Iris pigment epithelial cell (primary cell): ENCODE measurements around the gene PLEKHO2.
"Not testable (repeated sequence)": the region's sequence is repeated elsewhere in the genome, so short reads cannot be mapped to it uniquely, and the experiment has no call there.

Experiments
- DNase-seq: peaks from one replicate; pipeline ENCODE4 v3.0.0-alpha.2; 2011; ENCODE audit warnings: low read depth

The PLEKHO2 gene, protein sequence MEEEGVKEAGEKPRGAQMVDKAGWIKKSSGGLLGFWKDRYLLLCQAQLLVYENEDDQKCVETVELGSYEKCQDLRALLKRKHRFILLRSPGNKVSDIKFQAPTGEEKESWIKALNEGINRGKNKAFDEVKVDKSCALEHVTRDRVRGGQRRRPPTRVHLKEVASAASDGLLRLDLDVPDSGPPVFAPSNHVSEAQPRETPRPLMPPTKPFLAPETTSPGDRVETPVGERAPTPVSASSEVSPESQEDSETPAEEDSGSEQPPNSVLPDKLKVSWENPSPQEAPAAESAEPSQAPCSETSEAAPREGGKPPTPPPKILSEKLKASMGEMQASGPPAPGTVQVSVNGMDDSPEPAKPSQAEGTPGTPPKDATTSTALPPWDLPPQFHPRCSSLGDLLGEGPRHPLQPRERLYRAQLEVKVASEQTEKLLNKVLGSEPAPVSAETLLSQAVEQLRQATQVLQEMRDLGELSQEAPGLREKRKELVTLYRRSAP

DNA sequence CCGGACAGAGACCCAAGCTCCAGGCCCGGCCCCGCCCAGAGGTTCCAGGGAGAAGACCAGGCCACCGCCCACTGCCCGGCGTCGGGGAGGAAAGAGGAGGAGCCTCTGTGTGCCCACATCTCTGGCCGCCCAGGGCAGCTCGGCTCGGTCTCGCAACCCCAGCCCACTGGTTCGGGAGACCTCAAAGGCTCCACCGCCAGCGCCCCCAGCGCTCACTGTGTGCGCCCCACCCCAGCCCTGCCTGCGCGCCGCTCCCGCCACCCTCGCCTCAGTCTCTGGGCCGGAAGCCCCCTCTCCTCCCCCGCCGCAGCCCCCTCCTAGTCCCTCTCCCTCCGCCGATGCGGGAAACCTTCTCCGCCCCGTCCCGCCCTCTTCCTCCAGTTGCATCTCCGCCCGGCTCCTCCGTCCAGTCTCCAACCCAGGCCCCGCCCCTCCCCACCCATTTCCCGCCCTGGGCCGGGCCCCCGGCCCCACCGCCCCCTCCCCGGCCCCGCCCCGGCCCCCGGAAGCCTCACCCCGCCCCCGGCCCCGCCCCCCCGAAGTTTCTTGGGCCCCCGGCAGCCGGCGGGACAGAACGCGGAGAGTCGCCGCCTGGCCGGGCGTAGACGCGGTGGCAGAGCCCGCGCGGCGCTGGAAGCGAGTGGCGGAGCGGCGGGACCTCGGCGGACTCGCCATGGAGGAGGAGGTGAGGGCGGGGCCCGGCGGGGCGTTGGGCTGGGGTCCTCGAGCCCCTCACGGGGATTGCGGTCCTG lies at the start of gene PLEKHO2:
Gene PLEKHO2 (plus strand): TSS at position 572 of the 752 bp plus-strand sequence. CDS start 102 bp downstream, at position 674.
- DNase-seq: peak; percentile 93

DNA sequence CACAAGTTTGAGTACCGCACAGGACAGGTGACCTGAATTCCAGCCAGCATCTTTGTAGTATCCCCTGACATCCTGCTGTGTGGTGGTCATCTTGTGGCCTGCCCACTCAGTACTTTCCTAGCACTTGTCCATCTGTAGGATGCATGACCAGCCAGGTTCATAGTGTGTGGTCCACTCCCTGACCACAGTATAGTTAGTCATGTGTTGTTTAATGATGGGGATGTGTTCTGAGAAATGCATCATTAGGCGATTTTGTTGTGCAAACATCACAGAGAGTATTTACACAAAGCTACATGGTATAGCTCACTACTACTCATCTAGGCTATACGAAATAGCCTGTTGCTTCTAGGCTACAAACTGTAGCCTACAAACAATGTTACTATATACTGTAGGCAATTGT lies 49.4 kb upstream of the PLEKHO2 start:
- no peak for DNase-seq

DNA sequence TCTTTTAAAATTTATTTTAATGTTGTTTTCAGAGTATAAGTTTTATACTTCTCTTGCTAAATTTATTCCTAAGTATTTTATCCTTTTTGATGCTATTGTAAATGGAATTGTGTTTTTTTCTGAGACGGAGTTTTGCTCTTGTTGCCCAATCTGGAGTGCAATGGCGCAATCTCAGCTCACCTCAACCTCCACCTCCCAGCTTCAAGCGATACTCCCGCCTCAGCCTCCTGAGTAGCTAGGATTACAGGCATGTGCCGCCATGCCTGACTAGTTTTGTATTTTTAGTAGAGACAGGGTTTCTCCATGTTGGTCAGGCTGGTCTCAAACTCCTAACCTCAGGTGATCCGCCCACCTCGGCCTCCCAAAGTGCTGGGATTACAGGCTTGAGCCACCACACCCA lies 46.4 kb upstream of the PLEKHO2 start:
- DNase-seq: not testable (repeated sequence)

DNA sequence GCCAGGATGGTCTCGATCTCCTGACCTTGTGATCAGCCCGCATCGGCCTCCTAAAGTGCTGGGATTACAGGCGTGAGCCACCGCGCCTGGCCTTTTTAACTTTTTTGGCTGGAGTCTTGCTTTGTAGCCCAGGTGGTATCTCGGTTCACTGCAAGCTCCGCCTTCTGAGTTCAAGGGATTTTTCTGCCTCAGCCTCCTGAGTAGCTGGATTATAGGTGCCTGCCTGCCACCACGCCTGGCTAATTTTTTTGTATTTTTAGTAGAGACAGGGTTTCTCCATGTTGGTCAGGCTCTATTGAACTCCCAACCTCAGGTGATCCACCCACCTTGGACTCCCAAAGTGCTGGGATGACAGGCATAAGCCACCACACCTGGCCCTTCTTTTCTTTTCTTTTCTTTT lies 45.8 kb upstream of the PLEKHO2 start:
- DNase-seq: not testable (repeated sequence)

DNA sequence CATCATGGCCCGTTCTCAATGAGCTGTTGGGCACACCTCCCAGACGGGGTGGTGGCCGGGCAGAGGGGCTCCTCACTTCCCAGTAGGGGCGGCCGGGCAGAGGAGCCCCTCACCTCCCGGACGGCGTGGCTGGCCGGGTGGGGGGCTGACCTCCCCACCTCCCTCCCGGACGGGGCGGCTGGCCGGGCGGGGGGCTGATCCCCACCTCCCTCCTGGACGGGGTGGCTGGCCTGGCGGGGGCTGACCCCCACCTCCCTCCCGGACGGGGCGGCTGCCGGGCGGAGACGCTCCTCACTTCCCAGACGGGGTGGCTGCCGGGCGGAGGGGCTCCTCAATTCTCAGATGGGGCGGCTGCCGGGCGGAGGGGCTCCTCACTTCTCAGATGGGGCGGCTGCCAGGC lies 42.8 kb upstream of the PLEKHO2 start:
- DNase-seq: not testable (repeated sequence)

DNA sequence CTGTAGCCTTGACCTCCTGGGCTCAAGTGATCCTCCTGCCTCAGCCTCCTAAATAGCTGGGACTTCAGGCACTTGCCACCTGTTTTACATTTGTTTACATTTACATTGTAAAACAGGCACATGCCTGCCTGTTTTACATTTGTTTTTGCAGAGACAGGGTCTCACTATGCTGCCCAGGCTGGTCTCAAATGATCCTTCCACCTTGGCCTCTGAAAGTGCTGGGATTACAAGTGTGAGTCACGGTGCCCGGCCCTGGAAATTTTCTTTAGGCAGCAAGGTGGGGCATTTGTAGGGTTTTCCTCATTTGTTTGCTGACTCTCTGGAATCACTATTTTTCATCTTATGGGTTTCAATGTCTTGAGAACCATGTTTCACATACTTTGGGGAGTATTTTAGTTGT lies 41.2 kb upstream of the PLEKHO2 start:
- DNase-seq: no peak

DNA sequence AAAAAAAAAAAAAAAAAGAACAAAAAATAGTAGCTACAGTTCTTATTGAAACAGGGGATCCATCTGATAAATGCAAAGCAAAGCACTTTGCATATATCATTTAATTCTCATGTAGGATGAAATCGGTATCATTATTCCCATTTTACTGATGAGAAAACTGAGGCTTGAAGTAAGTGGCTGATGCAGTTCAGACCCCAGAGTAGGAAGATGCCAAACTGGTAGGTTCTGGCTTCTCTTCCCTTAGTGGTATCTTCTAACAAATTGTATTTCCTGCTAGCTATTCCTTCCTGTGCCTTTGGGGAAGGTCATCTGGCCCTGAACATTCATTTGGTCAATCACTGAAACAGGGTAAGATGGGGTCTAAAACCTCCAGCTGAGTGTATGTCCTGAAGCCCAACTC lies 38.2 kb upstream of the PLEKHO2 start:
- DNase-seq: no peak

DNA sequence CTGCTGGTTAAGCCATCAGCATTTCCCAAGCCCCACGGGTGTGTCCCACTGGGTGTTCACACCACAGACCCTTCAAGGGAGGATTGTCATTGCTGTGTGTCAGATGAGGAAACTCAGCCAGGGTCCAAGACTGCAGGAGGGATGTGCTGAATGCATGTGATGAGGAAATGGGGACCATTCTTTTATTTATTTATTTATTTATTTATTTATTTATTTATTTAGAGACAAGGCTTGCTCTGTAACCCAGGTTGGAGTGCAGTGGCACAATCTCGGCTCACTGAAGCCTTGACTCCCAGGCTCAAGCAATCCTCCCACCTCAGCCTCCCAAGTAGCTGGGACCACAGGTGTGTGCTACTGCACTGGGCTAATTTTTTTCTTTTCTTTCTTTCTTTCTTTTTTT lies 37.1 kb upstream of the PLEKHO2 start:
- no peak for DNase-seq

DNA sequence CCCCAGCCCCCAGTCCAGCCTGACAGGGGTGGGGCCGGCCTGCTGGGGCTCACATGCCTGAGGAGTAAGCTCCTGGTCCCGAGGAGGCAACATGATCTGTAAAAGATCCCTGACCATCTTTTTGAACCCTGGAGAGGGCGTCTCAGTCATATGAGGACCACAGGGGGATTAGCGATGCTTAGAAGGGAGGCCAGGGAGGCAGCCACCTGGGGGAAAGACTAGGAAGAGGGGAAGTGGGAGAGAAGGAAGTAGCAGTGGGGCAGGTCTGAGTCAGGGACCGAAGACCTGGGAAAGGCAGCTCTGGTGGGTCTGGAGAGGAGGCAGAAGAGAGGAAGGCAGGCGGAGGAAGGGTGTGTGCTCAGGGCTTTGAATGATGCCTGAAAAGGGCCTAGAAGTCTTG lies 35.2 kb upstream of the PLEKHO2 start:
- no peak for DNase-seq

DNA sequence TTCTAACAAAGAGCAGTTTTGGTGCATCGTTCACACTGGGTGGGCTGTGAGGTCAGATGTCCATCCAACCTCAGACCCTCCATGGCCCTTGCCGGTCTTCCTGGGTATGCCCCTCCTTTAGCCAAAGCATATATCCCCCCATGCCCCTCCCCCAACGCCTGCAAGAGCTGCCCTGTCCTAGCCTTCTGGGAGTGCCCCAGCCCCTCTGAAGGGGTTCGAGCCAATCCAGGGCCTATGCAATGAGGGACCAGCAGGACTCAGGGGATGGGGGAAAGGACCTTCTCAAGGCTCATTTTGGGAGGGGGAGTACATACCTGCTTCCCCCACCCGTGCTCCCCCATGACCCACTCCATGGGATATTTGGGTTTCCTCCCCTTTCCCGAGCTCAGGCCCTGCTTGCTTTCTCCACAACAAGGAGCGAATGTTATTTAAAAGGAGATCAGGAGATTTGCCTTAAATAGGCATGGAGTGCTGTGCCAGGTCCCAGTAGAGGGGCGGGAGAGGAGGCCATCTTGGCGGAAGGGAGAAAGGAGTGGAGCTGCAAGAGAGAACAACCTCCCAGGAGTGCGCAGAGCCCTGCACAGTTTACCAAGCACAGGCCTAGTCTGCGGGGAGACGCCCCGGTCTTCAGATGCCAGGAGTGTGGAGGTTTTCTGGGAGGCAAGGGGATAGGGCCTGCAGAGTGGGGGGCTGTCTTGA lies 34.5 kb upstream of the PLEKHO2 start:
- DNase-seq: no peak

DNA sequence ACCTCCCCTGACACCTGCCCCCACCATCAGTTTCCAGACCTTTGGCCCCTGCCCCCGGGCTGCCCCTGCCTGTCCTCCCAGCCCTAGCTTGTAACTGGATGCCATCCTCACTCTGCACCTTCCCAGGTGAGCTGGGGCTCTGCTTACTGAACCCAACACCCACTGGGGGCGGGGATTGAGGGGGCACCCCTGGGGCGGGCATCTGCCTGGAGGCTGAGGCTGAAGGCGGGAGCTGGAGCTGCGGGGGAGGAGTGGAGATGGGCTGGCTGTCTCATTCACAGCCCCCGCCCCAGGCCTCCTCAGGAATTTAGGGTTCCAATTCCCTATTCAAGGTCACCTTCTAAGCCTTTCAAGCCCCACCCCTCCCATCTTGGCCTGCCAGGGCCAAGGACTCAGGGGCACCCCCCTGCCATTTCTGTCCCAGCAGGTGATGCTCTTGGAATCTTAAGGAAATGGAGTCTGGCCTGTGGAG lies 33.9 kb upstream of the PLEKHO2 start:
- no peak for DNase-seq

DNA sequence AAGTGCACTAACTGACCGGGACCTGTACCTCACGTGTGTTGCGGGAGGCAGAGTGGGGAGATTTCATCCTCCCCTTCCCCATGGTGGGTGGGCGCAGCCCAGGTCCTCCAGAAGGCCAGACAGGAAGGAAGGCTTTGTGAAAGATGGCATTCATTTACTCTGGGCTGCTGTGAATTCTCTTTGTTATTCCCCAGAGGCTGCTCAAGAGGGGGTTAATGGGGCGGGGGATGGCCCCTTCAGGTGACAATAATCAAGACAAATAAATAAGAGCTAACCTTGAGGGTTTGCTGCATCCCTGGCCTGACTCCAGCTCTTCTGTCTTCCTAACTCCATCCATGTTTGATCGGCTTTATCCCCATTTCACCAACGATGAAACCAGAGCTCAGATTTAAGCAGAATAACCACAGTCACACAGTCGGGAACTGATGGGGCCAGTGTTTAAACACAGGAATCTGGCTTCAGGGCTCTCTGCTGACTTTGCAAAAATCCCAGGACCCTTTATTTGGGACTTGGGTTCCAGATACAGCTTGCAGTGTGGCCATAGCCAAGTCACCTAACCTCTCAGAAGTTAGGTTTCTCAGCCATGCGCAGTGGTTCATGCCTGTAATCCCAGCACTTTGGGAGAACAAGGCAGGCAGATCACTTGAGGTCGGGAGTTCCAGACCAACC lies 32.8 kb upstream of the PLEKHO2 start:
- no peak for DNase-seq

DNA sequence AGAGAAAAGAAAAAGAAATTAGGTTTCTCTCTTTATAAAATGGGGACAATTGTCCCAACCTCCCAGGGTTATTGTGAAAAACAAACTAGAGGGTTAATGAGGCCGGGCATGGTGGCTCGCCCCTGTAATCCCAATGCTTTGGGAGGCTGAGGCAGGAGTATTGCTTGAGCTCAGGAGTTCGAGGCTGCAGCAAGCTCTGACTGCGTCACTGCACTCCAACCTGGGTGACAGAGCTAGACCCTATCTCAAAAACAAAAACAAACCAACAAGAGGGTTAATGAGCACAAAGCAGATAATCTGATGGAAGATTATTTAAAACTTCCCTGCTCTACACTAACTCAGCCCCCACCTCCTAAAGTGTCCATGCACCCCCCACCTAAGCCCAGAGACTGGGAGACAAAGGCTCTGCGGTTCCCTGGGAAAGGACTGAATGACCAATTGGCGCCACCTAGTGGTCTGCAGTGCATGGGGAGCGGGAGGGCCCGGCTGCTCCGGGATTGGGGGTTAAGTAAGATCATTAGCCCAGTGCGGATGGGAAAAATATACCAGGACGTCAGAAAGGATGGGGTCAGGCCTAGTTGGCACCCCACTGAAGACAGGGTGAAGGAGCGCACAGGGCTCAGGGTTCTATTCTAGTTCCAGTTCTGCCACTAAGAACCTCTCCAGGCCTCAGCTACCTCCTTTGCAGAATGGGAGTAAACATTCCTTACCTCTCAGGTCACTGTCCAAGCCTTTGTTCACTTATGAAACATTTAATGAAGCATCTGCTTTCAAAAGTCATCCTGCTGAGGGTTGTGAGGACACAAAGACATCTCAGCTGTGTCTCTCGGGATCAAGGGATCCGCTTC lies 31.8 kb upstream of the PLEKHO2 start:
- DNase-seq: peak; percentile 63

DNA sequence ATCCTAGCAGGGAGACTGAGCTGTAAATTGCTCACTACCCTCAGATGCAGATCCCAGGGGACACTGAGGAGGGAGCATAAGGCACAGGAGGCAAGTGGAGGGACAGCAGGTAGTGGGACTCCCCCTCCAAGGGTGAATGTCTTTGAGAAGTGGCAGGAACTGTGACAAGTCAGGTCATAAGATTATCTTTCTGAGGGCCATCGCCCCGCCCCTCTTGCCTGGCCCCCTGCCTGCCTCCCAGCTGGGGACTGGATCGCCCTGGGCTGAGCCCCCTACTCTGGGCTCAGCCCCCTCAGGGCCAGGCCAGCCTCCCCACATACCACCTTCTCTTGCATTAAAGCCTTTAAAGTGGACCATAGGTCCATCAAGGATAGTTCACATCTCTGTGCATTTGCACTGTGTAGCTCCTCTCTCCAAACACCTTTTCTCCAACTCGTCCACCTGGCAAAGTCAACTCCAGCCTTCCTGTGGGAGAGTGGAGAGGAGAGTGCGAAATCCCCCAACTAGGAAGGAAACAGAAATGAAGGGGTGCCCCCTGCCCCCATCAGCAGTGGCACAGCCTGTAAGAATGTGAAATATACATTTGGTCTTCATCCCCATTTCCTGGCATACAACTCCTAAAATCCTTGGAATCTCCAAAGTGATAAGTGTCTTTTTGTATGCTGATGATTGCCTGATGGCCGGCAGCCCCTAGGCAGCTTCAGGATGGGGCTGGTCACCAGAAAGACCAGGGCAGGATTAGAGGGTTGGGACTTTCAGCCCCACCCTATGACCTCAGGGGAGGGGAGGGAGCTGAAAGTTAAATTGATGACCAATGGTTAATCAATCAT lies 31.0 kb upstream of the PLEKHO2 start:
- no peak for DNase-seq

DNA sequence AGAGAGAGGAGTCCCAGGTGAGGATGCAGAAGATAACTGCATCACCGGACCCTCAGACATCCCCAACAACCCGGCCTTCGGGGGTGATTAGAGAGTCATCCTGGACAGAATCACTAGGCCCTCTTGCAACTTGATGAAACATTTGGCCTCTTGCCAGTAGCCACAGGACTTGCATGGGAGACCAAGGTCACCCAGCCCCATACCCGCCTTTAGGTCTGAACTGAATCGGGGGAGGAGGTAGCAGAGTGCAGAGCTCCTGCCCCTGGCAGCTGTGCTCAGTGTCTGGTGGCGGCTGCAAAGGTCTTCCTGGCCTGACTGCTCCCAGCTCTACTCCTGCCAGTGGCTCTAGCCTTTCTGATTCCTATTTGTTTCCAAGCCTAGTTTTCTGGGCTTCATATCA lies 28.6 kb upstream of the PLEKHO2 start:
- peak; percentile 54 for DNase-seq

DNA sequence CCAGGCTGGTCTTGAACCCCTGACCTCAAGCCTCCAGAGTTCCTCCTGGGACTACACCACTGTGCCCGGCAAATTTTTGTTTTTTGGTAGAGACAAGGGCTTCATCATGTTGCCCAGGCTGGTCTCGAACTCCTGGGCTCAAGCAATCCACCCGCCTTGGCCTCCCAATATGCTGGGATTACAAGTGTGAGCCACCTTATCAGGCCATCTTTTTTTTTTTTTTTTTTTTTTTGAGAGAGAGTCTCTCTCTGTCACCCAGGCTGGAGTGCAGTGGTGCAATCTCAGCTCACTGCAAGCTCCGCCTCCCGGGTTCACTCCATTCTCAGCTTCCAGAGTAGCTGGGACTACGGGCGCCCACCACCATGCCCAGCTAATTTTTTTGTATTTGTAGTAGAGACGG lies 27.4 kb upstream of the PLEKHO2 start:
- DNase-seq: not testable (repeated sequence)

DNA sequence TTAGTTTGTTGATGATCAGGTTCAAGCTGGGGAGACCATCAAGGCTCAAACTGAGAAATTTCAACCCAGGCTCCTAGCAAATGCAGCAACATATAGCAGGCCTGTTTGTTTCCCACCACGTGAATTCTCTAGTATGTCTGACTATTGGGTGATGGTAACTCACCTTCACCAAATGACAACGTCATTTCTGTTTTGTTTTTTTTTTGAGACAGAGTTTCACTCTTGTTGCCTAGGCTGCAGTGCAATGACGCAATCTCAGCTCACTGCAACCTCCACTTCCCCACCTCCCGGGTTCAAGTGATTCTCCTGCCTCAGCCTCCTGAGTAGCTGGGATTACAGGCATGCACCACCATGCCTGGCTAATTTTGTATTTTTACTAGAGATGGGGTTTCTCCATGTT lies 26.8 kb upstream of the PLEKHO2 start:
- DNase-seq: not testable (repeated sequence)

DNA sequence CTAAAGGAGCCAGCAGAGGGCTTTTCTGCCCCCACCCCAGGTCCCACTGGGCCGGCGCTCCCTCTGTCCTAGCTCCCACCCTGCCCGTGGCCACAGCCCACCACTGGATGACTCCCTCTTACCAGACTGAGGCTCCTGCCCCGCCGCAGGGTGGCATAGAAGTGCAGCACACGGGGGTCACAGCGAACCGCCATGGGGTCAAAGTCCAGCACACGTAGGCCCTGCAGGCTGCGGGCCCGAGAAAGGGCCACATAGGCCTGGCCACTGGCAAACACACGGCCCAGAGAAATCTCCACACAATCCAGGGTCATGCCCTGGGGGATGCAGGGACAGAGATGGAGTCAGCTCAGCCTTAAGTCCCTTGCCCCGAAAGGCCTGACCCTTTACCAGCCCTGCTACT lies 25.3 kb upstream of the PLEKHO2 start:
- no peak for DNase-seq

DNA sequence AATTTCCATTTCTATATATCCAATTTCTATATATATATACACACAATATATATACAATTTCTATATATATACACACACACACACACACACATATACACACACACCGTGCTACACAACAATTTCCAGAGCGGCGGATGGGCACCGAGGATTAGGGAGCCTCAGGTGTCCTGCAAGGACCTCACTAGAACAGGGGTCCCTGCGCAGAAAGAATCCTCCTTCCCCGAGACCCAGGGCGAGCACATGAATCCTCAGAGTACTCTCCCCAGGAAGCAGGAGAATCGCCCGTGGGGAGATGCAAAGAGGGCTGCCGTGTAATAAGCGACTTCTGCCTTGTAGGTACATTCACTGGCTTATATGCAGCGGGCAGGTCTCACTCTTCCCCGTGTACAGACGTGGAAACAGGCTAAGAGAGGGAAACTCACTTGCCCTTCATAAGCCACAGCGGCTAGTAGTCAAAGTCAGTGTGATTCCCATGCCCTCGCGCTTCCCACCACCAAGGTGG lies 16.7 kb upstream of the PLEKHO2 start:
- DNase-seq: peak; percentile 19
